ENCODE results near the gene CLEC4A. TPM values are rescaled to one million over a fixed set of nuclear protein-coding genes. Genes with fewer than 3 reads are reported as not detected.
"Not testable (repeated sequence)": the region's sequence is repeated elsewhere in the genome, so short reads cannot be mapped to it uniquely, and the experiment has no call there.

The CLEC4A gene
- total RNA-seq, 1 donor, result 31.3 TPM

DNA sequence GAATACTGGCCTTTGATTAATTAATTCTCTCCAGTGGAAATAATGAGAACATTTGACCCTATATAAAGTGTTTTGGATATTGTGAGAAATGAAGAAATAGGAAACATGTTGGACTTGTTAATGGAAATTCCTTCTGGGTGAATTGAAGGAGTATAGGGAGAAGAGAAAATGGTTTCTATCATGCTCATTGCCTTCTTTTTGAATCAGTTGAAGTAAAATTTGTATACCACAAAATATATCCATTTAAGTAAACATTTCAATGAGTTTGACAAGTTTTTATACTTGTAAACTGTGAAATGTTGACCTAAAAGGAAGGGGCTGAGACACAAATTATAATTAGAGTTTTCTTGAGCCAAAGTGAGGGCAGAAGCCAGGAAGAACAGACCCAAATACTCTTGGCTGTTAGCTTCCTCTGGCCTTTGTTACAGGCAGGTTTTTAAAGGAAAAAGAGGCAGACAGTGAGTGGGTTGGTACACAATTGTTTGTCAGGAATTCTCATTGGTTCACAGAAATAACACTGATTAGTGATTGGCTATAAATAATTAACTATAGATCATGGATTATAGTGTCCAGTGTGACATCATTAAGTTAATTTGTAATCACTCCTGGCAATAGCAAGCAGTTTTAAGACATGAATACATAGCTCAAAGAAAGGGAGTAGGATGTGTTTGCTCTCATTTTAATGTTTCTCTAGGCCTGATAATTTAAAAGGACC lies 34.2 kb downstream of the CLEC4A start:
- Histone ChIP-seq H3K9me3 (ENCODE audit: low read depth, low read length) (no peaks in the 10 kb centered on the region), H3K27me3 (ENCODE audit: insufficient read depth, low read length) (no peaks in the 10 kb centered on the region), H3K4me1 (ENCODE audit: insufficient read depth, low read length) (peaks cover 25% of the 10 kb centered on the region), H3K4me3 (ENCODE audit: low read length) (no peak overlapping the region)

DNA sequence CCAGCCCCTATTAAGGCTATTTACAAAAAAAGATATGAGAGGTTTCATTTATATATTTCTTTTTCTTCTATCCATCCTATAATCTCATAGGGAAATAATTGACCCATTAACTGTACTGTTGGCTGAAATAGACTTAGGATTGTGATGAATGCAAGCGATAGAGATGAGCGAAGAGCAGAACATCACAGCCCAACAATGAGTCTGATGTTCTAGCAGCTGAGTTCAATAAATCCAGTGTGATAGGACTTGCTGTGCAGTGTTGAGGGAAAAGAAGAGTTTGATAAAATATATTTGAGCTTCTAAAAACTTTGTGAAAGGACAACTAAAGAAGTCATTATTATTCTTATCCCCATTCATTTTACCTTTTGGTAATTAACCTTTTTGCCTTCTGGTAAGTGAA lies 49.5 kb downstream of the CLEC4A start:
- H3K4me1 ChIP-seq (ENCODE audit: insufficient read depth, low read length); H3K27me3 ChIP-seq (ENCODE audit: insufficient read depth, low read length); H3K9me3 ChIP-seq (ENCODE audit: low read depth, low read length); H3K4me3 ChIP-seq (ENCODE audit: low read length): not testable (repeated sequence)

DNA sequence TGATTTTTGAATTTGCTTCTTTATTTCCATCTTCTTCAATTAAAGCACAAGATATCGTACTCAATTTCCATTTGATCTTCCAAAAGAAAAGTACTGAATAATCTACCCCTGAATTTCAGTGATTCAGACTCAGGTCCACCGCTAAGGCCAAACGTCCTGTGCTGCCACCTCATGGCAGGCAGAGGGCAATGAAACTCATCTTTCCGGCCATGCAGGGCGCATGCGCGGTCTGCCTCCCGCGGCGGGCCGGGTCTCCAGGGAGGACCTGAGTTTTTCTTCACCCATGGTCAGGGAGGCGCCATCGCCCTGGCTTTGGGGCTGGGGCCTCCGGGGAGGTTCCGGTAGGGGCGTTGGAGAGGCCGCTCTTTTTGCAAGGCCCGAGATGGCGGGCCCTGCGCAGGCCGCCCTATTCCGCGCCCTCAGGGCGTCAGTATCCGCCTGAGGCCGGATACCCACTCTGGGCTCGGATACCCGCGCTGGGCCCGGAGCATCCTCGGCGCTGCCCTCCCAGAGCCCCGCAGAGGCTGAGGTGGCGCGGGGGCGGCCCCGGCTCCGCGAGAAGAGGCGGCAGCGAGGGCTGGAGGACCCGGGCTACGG lies 56.7 kb downstream of the CLEC4A start:
- H3K9me3 ChIP-seq (ENCODE audit: low read depth, low read length); H3K4me1 ChIP-seq (ENCODE audit: insufficient read depth, low read length); H3K27me3 ChIP-seq (ENCODE audit: insufficient read depth, low read length): not testable (repeated sequence)
- H3K4me3 ChIP-seq (ENCODE audit: low read length), result peak overlapping the region; percentile 47

DNA sequence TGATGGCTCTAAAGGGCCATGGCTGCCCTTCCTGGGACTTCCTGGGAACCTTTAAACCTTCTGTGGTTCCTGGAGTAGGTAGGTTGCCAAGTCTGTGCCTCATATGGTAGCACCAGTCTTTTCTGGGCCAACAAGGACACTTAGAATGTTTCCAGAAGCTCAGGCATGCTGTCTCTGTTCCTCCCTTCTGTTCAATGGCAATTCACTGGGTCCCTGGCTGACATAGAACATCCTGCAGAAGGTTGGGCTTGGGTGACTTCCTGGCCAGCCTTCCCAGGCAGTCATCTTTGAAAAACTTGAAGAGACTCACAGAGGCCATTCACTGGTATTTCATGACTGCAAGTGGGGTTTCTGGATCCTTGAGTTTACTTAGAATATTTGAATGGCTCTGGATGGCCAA lies 57.9 kb downstream of the CLEC4A start:
- H3K4me1 ChIP-seq (ENCODE audit: insufficient read depth, low read length); H3K27me3 ChIP-seq (ENCODE audit: insufficient read depth, low read length); H3K9me3 ChIP-seq (ENCODE audit: low read depth, low read length); H3K4me3 ChIP-seq (ENCODE audit: low read length): not testable (repeated sequence)

DNA sequence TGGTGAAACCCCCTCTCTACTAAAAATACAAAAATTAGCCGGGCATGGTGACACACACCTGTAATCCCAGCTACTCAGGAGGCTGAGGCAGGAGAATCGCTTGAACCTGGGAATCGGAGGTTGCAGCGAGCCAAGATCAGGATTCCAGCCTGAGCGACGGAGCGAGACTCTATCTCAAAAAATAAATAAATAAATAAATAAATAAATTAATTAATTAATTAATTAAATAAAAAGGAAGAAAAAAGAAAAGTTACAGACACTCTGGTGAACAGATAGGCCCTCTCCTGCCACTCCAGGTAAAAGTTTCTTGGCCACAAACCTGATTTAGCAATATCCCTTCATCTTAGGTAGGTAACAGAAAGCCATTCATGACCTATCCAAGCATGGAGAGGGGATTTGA lies 59.5 kb downstream of the CLEC4A start:
- not testable (repeated sequence) for H3K27me3 ChIP-seq (ENCODE audit: insufficient read depth, low read length); H3K4me1 ChIP-seq (ENCODE audit: insufficient read depth, low read length); H3K4me3 ChIP-seq (ENCODE audit: low read length); H3K9me3 ChIP-seq (ENCODE audit: low read depth, low read length)

DNA sequence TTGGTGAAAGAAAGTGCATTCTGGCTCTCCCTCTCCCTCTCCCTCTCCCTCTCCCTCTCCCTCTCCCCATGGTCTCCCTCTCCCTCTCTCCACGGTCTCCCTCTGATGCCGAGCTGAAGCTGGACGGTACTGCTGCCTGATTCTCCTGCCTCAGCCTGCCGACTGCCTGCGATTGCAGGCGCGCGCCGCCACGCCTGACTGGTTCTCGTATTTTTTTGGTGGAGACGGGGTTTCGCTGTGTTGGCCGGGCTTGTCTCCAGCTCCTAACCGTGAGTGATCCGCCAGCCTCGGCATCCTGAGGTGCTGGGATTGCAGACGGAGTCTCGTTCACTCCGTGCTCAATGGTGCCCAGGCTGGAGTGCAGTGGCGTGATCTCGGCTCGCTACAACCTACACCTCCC lies 59.9 kb downstream of the CLEC4A start:
- H3K4me1 ChIP-seq (ENCODE audit: insufficient read depth, low read length); H3K4me3 ChIP-seq (ENCODE audit: low read length); H3K27me3 ChIP-seq (ENCODE audit: insufficient read depth, low read length); H3K9me3 ChIP-seq (ENCODE audit: low read depth, low read length): not testable (repeated sequence)

DNA sequence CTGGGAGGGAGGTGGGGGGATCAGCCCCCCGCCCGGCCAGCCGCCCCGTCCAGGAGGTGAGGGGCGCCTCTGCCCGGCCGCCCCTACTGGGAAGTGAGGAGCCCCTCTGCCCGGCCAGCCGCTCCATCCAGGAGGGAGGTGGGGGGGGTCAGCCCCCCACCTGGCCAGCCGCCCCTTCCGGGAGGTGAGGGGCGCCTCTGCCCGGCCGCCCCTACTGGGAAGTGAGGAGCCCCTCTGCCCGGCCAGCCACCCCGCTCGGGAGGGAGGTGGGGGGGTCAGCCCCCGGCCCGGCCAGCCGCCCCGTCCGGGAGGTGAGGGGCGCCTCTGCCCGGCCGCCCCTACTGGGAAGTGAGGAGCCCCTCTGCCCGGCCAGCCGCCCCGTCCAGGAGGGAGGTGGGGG lies 60.8 kb downstream of the CLEC4A start:
- not testable (repeated sequence) for H3K4me1 ChIP-seq (ENCODE audit: insufficient read depth, low read length); H3K4me3 ChIP-seq (ENCODE audit: low read length); H3K27me3 ChIP-seq (ENCODE audit: insufficient read depth, low read length); H3K9me3 ChIP-seq (ENCODE audit: low read depth, low read length)

DNA sequence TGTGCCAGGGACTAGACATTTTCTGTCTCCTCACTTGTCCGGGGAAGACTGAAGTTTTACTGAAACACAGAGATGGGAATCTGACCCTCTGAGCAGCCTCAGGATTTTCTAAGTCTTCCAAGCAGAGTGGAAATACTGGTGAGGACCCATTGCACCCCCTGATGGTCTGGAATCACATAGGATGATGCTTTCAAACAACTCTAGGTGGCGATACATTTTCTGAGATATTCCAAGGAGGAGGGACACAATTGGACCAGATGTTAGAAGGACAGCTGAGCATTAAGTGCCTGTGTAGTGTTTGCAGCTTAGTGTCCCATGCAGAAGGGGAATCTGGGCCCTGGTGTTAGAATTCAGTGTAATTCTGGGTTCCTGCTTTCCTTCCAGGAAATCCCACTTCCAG lies 64.7 kb downstream of the CLEC4A start:
- not testable (repeated sequence) for H3K4me1 ChIP-seq (ENCODE audit: insufficient read depth, low read length); H3K27me3 ChIP-seq (ENCODE audit: insufficient read depth, low read length); H3K4me3 ChIP-seq (ENCODE audit: low read length); H3K9me3 ChIP-seq (ENCODE audit: low read depth, low read length)

Other genes starting within 250 kb of the CLEC4A start
- 888 TPM for gene SLC2A3, start 187.4 kb upstream of the CLEC4A start, total RNA-seq
- gene FOXJ2, start 90.9 kb upstream of the CLEC4A start, total RNA-seq, result 19.4 TPM
- gene C3AR1, start 57.3 kb upstream of the CLEC4A start, total RNA-seq, result 10.3 TPM
- gene NECAP1, start 41.3 kb upstream of the CLEC4A start, total RNA-seq, result 106 TPM
- 0.10 TPM for gene ZNF705A, start 33.4 kb downstream of the CLEC4A start, total RNA-seq
- not detected for gene FAM90A1, start 104.0 kb downstream of the CLEC4A start, total RNA-seq

All from mononuclear cell (primary cell).